GM12892 (cell line): Measurements from ENCODE around the gene P2RX1.

ENCODE experiments used
- POLR2A ChIP-seq: IDR thresholded peaks from 2 replicates; pipeline ENCODE4 v1.6.1; 2011; ENCODE audit warnings: low read depth, low read length, control low read depth
- TAF1 ChIP-seq: IDR thresholded peaks from 2 replicates; pipeline ENCODE4 v1.6.1; 2011; ENCODE audit warnings: low read depth, mild to moderate bottlenecking, control low read depth, low read length, borderline replicate concordance

DNA sequence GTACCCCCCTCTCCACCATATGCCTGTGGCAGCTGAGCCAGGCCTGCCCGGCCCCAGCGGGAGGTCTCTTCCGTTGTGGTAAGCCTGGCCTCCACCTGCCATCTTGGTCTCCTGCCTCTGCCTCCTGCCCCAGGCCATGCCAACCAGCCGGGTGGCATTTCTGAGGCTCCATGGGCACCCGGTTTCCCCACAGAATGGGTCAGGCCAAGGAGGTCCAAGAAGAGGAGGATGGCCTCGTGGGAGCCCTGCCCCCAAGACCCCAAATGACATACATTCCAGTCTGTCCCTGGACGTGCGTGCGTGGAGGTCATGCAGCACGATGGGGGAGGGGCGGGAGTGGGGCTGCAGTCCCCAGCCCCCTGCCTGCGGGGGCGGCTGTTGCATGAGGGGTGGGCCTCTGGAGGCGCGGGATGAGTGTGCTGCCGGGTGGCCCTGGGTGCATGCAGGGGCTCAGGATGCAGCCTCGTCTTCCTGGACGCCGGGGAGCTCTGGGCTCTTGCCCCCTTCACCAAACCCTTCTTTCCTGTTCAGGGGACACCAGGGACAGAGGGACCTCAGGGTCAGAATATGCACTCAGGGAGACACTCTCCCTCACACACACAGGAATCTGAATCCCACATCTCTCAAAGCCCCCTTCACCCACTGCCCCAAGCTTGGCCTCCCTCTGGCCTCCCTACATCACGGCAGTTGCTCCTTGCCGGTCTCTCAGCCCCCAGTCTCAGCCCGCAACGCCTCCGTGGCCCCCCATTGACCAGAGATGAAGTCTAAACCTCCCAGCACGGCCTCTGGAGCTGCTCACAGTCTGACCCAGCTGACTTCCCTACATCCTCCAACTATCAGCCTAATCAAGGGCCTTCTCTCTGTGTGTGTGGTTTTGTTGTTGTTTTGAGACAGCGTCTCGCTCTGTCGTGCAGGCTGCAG is 54.2 kb downstream of the P2RX1 start:
- no peak for TF ChIP-seq TAF1
- TF ChIP-seq POLR2A = no peak
